Colon (tissue), 2 donors: ENCODE results near the gene TSC1.
"Not testable (repeated sequence)": the region's sequence is repeated elsewhere in the genome, so short reads cannot be mapped to it uniquely, and the experiment has no call there.

Experiments
- FAIRE-seq: peaks from 2 replicates; lab custom pipeline; 2012; peaks lifted over from hg19 to GRCh38; lab: Jason Lieb, UNC
- donor health status: control.
- donor health status: control.

The TSC1 gene

GRCh38 chr9:132976571-132976970 lies 32.2 kb upstream of the TSC1 start:
- FAIRE-seq: no peak

- no peak for FAIRE-seq
These were observed 31.5 kb upstream of the TSC1 start for GRCh38 chr9:132975961-132976360.

DNA sequence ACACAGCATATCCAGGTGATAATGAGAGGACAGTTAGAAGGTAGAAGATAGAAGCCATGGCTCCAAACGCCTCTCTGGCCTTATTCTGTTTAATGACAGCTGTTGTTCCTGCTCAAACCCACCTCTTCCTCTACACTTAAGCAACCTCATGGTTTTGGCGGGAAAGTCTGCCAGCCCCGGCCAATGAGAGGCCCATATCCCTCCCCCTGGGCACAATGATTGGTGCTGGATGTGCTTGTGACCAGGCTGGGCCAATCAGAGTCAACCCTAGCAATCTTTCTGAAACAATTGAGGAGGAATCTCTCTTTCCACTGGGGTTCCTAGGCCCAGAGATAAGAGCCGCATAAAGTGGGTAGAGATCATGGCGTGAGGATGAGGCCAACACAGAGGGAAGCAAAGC lies 29.3 kb upstream of the TSC1 start:
- no peak for FAIRE-seq

DNA sequence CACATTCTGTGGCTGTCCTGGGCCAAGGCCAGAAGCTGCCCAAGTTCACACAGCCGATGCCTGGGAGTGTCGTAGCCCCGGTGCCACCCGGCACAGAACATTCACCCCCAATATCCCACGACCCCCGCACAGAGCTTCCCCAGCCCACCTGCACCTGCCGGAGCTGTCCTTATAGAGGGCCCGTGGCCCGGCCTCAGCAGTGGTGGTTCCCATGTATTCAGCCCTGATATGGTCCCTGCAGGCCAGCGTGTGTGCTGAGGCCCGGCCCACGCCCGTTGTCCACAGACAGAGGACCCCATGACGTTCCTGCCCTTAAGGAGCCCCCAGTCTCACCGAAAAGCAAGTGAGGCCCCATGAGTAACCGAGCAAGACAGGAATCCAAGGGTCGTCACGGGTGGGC lies 28.8 kb upstream of the TSC1 start:
- no peak for FAIRE-seq

DNA sequence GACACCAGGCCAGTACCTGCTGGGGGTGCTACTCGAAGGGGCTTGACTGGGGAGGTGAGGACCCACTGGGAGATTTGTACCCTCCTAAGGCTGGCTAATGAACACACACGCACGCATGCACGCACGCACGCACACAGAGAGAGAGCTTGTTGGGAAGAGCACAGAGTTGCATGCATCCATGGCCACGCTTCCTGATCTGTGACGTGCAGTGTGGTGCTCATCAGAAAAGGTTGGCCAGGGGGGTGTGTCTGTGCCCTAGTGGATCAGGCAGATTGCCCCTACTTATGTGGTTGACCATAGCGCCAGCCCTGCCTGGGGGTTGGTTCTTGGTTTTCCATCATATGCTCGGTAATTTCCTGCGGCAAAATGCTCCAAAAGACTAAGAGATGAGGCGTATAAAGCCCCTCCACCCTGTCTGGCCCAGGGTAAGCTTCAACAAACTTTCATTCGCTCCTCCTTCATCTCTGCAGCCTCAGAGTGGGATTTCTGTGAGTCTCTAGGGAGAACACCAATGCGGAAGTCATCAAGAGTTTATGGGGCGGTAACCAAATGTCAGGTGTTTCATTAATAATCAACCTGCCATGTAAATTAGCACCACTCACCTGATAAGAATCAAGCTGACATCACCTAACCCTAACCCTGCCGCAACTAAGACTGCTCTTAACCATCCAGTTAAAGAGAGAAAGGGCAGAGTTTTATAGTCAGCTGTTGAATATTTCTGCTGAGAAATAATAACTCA lies 26.1 kb upstream of the TSC1 start:
- no peak for FAIRE-seq

GRCh38 chr9:132969783-132970182 lies 25.4 kb upstream of the TSC1 start:
- no peak for FAIRE-seq

GRCh38 chr9:132967908-132968307 lies 23.5 kb upstream of the TSC1 start:
- not testable (repeated sequence) for FAIRE-seq

- no peak for FAIRE-seq
These were observed 21.1 kb upstream of the TSC1 start for GRCh38 chr9:132965478-132965877.

GRCh38 chr9:132961002-132961401 lies 16.6 kb upstream of the TSC1 start:
- no peak for FAIRE-seq

DNA sequence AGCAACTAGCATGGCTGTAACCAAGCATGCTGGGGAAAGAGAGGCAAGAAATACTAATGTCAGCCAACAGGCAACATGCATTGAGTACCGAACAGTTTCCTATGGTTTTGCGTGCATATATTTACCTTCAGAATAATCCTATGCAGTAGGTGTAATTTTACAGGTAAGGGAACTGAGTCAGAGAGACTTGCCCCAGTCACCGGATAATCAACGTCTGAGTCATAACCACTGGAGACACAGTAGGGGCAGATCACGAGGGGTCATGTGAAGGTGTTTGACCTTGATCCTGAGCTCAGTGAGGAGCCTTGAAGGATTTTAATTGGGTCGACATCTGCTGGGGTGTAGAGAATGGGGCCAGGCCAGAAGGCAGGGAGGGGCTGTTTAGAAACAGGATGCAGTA lies 13.4 kb upstream of the TSC1 start:
- FAIRE-seq: no peak

DNA sequence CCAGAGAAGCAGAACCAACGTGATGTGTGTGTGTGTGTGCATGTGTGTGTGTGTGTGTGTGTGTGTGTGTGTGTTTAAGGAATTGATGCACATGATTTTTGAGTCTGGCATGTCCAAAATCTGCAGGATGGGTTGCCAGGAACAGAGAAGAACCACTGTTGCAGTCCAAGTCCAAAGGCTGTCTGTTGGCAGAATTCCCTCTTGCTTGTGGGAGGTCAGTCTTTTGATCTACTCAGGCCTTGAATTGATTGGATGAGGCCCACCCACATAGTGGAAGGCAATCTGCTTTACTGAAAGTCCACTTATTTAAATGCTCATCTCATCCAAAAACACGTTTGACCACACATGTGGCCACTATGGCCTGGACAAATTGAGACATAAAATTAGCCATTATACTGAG lies 11.4 kb upstream of the TSC1 start:
- no peak for FAIRE-seq

DNA sequence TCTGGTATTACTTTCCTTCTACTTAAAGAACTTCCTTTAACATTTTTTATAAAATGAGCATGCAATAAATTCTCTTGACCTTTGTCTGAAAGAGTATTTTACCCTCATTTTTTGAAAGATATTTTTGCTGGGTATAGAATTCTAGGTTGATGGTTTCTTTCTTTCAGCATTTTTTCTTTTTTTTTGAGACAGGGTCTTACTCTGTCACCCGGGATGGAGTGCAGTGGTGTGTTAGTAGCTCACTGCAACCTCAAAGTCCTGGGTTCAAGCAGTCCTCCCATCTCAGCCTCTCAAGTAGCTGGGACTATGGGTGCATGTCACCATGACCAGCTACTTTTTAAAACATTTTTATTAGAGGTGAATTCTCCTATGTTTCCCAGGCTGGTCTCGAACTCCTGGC lies 10.7 kb upstream of the TSC1 start:
- FAIRE-seq: no peak

DNA sequence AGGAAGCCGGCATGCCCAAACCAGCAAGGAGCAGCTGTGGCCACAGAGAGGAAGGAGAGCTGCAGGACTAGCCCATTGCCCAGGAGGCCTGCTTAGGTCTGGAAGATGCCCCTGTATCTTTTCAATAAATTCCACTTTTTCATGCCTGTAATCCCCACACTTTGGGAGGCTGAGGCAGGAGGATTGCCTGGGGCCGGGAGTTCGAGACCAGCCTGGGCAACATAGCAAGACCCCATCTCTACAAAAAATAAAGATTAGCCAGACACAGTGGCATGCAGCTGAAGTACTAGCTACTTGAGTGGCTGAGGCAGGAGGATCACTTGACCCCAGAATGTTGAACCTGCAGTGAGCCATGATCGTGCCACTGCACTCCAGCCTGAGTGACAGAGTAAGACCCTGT lies 5.3 kb upstream of the TSC1 start:
- FAIRE-seq: no peak

DNA sequence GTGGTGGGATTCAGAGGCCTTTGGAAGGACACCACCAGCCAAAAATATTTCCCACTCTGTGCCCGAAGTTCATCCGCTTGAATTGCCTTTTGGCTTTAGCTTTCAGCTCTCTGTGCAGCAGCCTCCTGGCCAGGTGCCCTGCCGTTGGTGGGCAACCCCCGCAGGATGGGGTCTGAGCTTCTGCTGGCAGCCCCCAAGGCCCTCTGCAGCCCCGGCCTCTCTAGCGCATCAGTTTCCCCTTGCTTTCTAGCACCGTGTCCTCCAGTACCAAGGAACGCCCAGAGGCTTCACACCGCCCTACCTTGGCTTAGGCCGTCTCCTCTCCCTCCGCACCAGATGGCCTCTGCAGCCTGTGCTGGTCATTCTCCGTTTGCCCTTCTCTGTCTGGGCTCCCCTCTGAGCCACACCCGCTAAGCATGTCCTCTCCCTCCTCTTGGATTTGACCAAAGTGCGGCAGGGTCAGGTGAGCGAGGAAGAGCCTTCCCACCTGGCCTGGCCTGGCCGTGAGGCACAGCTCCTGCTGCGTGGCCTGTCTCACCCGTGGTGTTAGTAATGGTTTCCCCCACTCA lies 4.2 kb upstream of the TSC1 start:
- no peak for FAIRE-seq

DNA sequence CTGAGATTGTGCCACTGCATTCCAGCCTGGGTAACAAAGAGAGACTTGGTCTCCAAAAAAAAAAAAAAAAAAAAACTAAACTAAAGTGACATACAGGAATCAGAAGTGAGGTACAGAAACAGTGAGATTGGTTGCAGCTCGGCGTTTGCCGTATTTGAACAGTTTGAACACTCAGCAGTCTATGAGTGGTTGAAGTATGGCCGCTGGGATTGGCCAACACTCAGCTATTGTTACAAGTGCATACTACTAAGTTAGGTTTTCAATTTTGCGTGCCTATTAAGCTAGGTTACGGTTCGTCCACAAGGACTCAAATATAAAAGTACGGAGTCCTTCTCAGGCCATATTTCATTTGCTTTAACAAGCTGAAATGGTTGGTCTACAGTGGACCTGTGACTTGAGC lies 3.3 kb upstream of the TSC1 start:
- no peak for FAIRE-seq

DNA sequence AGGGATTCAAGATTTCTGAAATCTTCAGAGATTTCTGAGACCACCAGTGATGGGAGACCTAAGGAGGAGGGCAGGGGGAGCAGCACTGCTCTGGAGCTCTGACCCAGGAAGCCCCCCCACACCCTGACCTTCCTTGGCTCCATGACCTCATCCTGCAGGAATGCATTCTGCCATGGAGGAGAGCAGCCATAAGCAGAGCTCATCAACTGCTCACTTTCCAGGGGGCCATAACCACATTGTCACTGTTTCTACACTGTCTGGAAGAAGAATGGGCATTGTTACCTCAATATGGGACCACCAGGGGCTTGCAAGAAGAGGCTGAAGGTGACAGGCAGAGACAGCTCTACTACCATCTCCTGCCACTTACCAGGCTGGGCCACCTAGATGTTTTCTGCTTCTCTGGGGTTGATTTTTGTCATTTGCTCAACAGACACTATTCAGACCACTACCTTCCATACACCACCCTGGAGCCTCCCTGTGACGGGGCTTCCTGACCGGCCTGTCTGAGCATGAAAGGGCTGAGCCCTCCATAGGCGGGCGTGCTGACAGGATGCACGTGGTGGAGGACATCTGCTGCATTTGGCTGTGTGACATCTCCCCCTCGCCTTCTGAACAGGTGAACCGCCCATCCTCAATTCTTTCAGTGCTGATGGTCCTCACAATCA lies 2.3 kb upstream of the TSC1 start:
- FAIRE-seq: no peak

GRCh38 chr9:132946211-132946610 lies 1.8 kb upstream of the TSC1 start:
- no peak for FAIRE-seq

DNA sequence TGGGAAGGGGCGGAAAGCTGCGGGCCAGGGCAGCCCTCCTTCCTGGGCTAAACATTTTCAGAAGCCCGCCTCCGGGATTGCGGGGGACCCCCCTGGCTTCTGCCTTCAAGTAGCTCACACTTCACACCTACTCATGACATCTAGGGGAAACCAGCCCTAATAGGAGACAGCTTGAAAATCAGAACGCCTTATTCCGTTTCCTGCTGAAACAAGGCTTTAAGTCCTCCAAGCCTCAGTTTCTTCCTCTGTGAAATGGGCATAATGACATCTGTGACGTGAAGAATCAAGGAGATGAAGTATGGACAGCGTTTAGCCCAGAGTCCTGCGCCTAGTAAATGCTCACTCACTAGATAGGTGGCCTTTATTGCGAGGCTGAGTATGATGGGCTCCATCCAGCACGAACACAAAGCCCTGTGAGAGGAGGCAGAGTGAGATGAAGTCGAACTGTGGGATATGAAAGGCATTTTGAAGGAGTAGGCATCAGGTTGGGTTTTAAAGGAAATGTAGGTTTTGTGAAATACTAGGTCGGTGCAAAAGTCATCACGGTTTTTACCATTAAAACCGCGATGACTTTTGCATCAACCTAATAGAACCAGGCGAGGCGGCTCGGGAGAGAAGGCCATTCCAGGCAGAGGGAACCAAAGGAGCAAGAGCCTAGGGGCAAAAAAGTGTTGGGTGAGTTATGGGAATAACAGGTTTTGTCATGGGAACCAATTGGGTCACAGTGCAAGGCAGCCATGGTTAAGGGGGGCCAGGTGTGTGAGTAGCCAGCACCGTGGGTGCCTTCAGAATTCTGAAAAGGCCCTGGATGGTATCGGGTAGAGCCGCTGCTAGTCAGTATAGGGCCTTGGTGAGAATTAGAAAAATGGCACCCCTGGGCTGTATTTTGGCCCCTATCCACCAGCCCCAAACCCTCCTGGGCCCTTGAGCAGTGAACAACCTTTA lies 1.0 kb upstream of the TSC1 start:
- no peak for FAIRE-seq

- no peak for FAIRE-seq
These were observed 644 bp downstream of the TSC1 start for GRCh38 chr9:132943651-132944293.

GRCh38 chr9:132942541-132943182 lies 1.8 kb downstream of the TSC1 start:
- FAIRE-seq: no peak

- no peak for FAIRE-seq
These were observed 5.2 kb downstream of the TSC1 start for GRCh38 chr9:132939169-132939568.
